ENCODE results near the gene CATSPER3. TPM values are rescaled to one million over a fixed set of nuclear protein-coding genes. Genes with fewer than 3 reads are reported as not detected.

CATSPER3 gene
- total RNA-seq, 1 experiment from 2014 or later: 1.7 TPM

DNA sequence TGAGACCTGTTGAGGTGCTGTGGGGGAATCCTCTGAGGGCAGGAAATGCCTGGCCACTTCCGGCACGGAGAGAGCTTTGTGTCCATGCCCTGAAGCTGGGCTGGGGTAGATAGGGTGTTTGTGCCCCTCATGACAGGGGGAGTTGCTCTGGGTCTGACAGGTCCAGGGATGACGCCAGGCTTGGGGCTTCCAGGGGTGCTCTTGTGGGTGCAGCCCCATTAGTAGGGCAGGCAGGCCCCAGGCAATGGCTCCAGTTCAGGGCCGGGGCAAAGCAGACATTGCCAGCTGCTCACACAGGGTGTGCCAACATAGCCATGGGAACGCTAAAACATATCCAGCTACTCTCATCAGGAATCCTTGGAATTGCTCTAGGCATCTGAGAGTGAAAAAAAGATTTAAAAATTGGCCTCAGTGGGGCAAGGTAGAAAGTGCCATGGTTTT, 45.3 kb downstream of the CATSPER3 start:
- ChIA-PET POLR2A (no interaction called here), CTCF (interaction anchor here (1.5 kb wide), 1 partner anchor 96 kb away, joined by 3 read pairs; no protein-coding TSS in a partner anchor), RAD21 (ENCODE audit: low non-redundant PET in 1 of 2, low total read pairs in 2 of 2, uncharacterized antibody in 2 of 2, unreplicated experiment in 2 of 2) (no interaction called here)
- Histone ChIP-seq H3K9me2 (ENCODE audit: insufficient read depth) (no peaks in the 10 kb centered on the region), H3K9me3 (ENCODE audit: control insufficient read depth in 1 of 2, insufficient read depth in 1 of 2, low read depth in 1 of 2, low read length in 2 of 2) (no peaks in the 10 kb centered on the region), H3K4me1 (ENCODE audit: control insufficient read depth in 1 of 2, insufficient read depth in 2 of 2, low read length in 2 of 2) (no peaks in the 10 kb centered on the region), H3K27me3 (ENCODE audit: insufficient read depth, low read length) (no peaks in the 10 kb centered on the region), H3K4me2 (ENCODE audit: low read length) (no peak overlapping the region), H4K20me1 (ENCODE audit: insufficient read depth) (no peaks in the 10 kb centered on the region), H3K9ac (ENCODE audit: low read length) (no peak overlapping the region), H3K4me3 (replicated peaks in 1 of 2; ENCODE audit: low read depth in 1 of 2, low read length in 2 of 2) (no peak overlapping the region), H3K36me3 (ENCODE audit: control insufficient read depth in 1 of 2, insufficient read depth in 2 of 2, low read length in 2 of 2) (no peaks in the 10 kb centered on the region), H3K79me2 (ENCODE audit: insufficient read depth, low read length) (no peaks in the 10 kb centered on the region), H2AFZ (ENCODE audit: low read depth, low read length, poor library complexity, severe bottlenecking) (no peak overlapping the region), H3K27ac (ENCODE audit: low read depth, low read length) (no peak overlapping the region)
- DNase-seq (ENCODE audit: low read depth, low spot score) (no peak), ATAC-seq (no peak)
- BruUV-seq (replicated peaks): no TSS peak
- intact Hi-C loops (cut with micrococcal nuclease): no loop called here
- TF ChIP-seq ELF1 (IDR thresholded peaks at IDR 0.05; ENCODE audit: borderline replicate concordance, low read depth): no peak

DNA sequence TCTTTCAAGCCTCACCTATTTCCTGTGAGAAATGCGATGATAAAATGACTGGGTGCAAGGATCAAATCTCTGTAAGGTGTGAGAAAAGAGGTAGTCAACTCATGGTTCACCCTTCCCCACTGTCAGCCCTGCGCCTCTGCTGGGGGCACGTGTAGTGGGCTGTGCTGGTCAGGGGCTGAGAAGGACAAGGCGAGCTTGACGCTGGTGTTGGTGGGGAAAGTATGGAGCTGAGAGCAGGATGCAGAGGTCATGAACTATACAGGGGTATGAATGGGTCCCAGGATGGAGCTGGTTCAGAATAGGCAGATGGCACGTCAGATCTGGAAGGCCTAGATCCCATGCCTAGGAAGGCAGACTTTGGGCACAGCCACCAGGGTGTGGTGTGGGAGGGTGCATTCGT, 45.7 kb downstream of the CATSPER3 start:
- ChIA-PET RAD21 (ENCODE audit: low non-redundant PET in 1 of 2, low total read pairs in 2 of 2, uncharacterized antibody in 2 of 2, unreplicated experiment in 2 of 2) (no interaction called here), POLR2A (no interaction called here), CTCF (interaction anchor here (1.5 kb wide), 1 partner anchor 96 kb away, joined by 3 read pairs; no protein-coding TSS in a partner anchor)
- Histone ChIP-seq H3K9ac (ENCODE audit: low read length) (no peak overlapping the region), H3K4me3 (replicated peaks in 1 of 2; ENCODE audit: low read depth in 1 of 2, low read length in 2 of 2) (no peak overlapping the region), H3K27me3 (ENCODE audit: insufficient read depth, low read length) (no peaks in the 10 kb centered on the region), H3K4me2 (ENCODE audit: low read length) (no peak overlapping the region), H3K9me3 (ENCODE audit: control insufficient read depth in 1 of 2, insufficient read depth in 1 of 2, low read depth in 1 of 2, low read length in 2 of 2) (no peaks in the 10 kb centered on the region), H3K9me2 (ENCODE audit: insufficient read depth) (no peaks in the 10 kb centered on the region), H3K4me1 (ENCODE audit: control insufficient read depth in 1 of 2, insufficient read depth in 2 of 2, low read length in 2 of 2) (no peaks in the 10 kb centered on the region), H2AFZ (ENCODE audit: low read depth, low read length, poor library complexity, severe bottlenecking) (no peak overlapping the region), H4K20me1 (ENCODE audit: insufficient read depth) (no peaks in the 10 kb centered on the region), H3K27ac (ENCODE audit: low read depth, low read length) (no peak overlapping the region), H3K79me2 (ENCODE audit: insufficient read depth, low read length) (no peaks in the 10 kb centered on the region), H3K36me3 (ENCODE audit: control insufficient read depth in 1 of 2, insufficient read depth in 2 of 2, low read length in 2 of 2) (no peaks in the 10 kb centered on the region)
- intact Hi-C loops (cut with micrococcal nuclease): no loop called here
- DNase-seq (ENCODE audit: low read depth, low spot score): no peak
- no peak for TF ChIP-seq SIN3A (IDR thresholded peaks at IDR 0.05; ENCODE audit: low read depth)
- TF ChIP-seq EZH2 (IDR thresholded peaks at IDR 0.05): no peak
- BruUV-seq (replicated peaks): no TSS peak
- ATAC-seq: no peak

Measured in HCT116 (cell line).